Stimulated activated CD4-positive, alpha-beta T cell treated with anti-CD3 and anti-CD28 coated beads, Interleukin-4, amount 100 ng/mL, for 1 hour (primary cell): ENCODE measurements around the gene PELI1.
"Not testable (repeated sequence)": the region's sequence is repeated elsewhere in the genome, so short reads cannot be mapped to it uniquely, and the experiment has no call there.

Experiments
- DNase-seq: peaks from one replicate; pipeline ENCODE4 v3.0.0-alpha.2; 2020

PELI1 gene

DNA sequence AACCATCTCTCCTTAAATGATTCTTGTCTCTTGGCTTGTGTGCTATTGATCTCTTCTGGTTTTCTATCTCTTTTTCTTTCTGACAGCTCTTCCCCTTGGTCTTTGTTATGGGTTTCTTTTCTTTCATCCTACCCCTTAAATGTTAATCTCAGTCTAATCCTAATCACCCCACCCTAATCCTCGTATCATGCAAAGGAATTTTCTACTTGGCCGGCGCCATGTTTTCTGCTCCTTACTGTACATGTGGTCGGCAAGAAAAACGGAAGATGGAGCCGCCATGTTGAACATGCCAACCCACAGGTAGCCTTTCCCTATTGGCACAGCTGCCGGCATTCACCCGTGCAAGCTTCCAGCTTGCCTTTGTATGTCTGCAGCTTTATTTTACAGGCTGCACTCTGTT, 63.2 kb downstream of the PELI1 start:
- DNase-seq = no peak

DNA sequence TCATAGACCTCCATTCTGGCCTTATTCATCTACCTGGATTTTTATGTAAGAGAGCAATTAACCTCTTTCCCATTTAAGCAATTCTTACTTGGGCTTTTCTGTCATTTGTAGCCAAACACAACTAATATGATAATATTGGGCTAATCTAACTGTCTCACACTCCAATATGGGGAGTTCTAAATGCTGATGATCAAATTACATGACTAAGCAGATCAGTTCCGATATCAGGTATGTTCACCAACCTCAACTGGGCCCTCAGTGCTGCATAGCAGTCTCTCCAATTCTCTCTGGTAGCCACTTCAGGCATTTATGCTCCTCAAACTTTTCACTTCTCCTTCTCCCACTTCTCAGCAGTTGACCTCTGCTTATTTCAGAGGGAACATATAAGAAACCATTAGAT, 64.0 kb downstream of the PELI1 start:
- DNase-seq = no peak

DNA sequence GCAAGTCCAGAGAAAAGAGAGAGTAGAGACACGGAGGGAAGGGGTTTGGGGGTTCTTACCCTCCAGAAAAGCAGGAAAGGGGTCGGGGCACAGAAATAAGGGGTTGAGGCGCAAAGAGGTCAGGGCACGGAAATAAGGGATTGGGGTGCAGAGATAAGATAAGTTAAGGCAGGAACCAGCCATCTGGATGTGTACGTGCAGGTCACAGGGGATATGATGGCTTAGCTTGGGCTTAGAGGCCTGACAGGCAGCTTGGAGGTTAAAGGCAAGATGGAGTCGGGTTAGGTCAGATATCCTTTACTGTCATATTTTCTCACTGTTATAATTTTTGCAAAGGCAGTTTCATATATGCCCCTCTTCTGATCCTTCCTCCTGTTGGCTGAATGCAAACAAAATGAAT, 64.5 kb downstream of the PELI1 start:
- DNase-seq = not testable (repeated sequence)

DNA sequence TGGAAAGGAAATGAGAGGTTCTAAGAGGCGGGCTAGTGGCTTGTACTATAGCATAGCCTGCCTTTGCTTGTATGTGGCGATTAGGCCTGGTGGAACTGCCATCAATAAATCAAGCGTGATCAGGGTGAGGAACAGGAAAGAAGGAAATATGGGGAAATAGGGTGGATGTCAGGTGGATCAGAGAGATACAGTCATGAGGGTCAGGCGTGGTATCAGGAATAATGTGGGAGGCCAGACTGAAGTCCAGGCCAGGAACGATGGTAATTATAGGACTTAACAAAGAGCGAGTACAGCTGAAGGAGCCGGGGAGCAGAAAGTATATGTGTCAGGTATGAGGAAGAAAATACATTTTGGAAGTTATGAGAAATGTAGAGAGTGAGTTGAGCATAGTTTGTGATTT, 67.4 kb downstream of the PELI1 start:
- DNase-seq = not testable (repeated sequence)

DNA sequence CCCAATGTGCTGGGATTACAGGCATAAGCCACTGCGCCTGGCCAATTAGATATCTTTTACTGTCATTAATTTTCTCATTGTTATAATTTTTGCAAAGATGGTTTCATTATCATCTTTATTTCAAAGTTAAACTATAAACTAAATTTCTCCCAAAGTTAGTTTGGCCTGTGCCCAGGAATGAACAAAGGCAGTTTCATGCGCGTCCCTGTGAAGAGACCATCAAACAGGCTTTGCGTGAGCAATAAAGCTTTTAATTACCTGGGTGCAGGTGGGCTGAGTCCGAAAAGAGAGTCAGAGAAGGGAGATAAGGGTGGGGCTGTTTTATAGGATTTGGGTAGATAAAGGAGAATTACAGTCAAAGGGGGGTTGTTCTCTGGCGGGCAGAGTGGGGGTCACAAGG, 69.6 kb downstream of the PELI1 start:
- not testable (repeated sequence) for DNase-seq

DNA sequence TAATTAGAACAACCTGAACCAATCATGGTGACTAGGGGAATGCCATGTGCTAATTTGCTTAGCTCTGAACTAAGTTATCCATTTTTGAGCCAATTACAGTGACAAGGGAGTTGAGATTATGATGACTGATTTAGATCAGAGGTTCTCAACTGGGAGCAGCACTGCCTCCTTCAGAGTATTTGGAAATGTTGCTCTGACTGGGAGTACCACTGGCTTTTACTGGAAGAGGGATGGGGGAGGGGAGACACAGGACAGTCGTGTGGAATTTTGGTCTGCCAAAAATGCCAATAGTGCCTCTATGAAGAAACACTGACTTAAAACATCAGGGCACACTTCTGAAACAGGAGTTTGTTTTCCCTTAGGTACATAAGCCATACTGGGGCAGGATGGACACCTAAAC, 76.9 kb downstream of the PELI1 start:
- no peak for DNase-seq

DNA sequence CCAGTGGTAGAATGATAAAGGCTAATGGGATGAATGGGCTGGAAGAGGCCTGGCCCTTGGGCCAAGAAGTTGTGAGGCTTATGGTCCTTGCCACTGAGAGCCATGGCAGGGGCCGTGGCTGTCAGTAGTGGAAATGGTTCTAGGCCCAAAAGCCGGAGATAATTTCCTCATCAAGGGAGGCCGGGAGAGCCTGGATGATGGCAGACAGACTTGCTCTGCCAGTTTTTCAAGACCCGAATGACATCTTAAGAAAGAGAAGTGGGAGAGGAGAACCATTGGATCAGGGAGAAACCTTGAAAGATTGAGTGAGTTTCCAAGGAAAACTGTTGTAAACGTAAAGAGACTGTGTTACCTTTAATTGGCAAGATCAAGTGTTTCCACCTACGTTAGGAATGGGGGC, 78.7 kb downstream of the PELI1 start:
- DNase-seq = no peak

DNA sequence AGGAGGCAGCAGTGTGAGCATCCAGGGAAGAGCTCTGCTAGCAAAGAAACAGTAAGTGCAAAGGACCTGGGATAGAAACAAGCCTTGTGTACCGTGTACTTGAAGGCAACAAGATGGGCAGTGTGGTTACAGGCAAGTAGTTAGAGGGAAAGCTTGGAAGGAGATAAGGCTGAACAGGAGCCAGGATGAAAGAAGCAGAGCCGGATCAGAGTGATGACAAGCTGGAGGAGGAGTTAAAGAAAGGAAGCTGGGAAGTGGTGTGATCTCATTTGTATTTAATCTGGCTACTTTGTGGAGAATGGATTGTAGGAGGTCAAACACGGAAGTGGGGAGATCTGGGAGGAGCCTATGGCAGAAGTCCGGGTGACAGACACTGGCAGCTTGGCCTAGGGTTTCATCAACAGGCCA, 80.3 kb downstream of the PELI1 start:
- no peak for DNase-seq

DNA sequence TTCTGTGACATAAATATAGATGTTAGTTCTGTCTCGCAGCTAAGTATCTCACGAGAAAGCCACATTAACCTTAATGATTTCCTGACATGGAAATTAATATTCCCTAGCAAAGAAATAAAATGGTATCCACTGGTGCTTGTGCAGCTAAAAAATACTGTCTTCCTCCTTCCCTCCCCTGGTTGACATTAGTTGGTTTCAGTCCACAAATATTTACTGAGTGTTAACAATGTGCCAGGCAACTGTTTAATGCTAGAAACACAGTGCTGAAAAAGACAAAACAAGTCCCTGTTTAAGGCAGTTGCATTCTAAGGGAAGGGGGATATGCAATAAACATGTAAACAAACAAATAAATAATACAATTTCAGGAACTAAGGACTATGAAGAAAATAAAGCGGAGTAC, 80.8 kb downstream of the PELI1 start:
- no peak for DNase-seq

DNA sequence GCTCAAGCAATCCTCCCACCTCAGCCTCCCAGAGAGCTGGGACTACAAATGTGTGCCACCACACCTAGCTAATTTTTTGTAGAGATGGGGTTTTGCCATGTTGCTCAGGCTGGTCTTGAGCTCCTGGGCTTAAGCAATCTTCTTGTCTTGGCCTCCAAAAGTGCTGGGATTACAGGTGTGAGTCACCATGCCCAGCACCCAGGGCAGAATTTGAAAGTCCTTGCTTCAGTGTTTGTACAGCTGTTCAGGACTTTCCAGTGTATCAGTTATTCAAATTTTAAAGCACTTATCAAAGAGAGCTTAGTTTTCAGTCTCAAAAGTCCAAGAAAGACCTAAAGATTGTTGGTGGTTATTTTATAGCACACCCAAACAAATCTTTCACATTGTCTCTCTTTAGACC, 81.4 kb downstream of the PELI1 start:
- no peak for DNase-seq

DNA sequence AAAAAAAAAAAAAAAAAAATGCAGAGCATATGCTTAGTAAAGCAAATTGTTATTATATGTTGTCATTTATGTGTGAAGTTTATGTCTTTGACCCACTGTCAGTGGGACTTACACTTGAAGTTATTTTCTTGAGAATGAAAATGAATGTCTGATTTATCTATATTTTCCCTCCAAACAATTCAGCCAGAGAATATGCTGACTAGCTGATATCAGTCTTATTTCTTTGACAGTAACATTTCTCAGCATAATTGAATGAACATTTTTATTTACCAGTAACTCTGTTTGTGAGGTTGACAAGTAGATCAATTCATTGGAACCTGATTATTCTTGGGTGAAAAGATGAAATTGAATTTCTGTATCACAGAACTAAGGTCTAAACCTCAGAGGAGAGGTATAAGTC, 85.0 kb downstream of the PELI1 start:
- DNase-seq = no peak

DNA sequence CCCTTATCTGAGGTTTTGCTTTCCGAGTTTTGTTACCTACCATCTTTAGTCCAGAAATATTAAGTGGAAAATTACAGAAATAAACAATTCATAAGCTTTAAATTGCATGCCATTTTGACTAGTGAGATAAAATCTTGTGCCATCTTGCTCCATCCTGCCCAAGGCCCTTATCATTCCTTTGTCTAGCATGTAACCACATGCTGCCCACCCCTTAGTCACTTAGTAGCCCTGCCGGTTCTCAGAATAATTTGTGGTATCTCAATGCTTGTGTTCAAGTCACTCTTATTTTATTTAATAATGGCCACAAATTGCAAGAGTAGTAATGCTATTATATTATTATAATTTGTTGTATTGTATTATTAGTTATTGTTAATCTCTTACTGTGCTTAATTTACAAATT, 88.2 kb downstream of the PELI1 start:
- no peak for DNase-seq

DNA sequence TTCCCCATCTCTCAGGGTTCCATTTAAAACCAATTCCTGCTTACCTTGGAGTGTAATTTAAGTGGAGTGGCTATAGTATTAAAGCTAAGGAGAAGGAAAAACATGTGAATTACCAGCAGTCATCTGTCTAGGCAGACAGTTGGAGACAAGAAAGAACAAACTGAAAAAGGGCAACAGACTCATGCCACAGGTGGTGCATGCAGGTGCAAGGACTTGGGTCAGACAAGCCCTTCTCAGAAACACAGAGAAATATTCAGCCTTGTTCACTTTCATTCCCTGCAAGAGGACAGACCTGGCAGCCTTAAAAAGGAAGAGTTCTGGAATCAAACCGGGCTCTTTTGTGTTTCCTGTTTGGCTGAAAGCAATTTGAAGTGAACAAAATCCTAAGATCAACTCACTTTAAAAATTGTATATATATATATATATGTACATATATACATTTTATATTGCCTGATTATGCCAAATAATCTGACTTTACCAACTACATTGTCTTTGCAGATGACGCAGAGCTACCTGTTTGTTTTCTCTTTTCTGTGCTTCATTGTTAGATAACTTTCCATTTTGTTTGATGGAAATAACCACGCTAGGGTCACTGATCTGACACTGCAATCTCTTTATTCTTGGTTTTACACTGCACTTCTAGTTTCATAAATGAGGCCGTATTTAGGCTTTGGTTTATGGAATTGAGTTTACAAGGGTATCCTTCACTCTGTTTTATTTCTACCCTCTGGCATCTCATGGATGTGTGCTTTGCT, 89.9 kb downstream of the PELI1 start:
- no peak for DNase-seq

DNA sequence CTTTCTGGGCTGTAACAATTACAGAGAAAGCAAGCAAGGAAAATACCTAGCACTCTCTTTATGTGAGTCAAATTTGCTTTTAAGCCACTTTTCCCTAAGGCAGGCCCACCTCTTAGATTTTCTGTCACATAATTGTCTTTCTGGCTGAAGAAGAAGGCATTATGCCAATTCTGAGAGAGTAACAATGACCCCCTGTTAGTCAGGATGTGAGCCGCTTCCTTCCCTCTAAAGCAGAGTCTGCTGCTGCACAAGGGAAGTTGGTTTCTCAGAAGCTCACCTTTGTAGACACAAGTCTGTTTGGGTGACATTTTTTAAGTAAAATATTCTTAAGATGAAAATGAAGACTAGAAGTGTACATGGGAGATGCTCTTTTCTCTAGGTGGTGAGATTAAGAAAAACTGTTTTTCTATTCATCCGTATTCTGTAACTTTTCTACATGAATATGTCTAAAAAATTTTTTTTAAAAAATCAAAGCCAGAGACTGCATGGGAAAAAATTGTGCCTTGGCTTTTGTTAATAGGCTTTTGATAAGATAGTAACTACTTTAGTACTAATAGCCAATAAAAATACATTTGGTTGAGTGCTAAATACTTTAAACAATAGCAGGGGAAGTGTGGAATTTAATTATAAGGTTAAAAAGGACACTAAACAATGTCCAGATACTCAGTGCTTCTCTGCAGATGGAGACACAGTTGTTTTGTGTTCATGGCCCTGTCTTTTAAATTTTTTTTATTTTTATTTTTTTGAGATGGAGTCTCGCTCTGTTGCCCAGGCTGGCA, 91.6 kb downstream of the PELI1 start:
- DNase-seq = no peak

DNA sequence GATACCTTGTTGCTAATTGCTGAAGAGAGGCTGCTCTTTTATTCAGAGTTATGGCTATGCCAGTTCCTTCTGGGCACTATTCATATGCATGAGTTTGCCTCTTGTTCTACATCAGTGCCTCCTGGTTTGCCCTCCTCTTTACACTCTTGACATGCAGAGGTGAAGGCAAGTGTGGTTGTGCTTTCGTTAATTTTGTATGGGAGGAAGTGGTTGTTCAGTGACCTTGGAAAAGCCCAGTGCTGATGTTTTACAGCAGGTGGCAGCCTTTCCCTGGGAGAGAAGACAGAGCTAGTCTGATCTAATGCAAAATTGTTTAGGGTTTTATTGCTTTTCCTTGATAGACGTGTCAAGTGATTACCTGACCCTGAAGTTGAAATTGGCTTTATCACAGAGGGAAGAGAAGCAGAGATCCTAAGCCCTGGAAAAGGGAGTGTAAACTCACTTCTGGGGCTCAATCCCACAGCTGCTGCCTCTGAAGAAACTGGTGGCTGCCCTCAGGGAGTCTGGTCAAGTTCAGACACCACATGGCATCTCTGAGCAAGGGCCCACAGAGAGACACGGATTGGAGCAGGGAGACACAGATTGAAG, 94.5 kb downstream of the PELI1 start:
- peak; percentile 56 for DNase-seq

DNA sequence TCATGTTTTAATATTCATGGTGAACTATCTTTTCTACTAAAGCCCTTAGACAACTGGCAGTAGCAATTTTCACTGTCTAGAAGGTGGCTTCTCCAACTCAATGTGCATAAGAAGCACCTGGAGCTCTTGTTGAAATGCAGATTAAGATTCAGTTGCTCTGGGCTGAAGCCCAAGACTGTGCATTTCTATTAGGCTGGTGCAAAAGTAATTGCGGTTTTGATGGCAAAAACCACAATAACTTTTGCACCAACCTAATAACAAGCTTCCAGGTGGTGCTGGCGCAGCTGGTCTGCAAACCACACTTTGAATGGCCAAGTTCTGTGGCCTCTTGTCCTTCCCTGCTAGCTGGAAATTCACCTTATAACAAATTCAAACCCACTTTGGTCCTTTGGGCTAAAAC, 98.3 kb downstream of the PELI1 start:
- no peak for DNase-seq
